HEK293 (cell line): ENCODE results near the gene CSMD2.

Source experiments
- CTCF ChIA-PET: fragments of 350-600 bp; formaldehyde crosslinking; extraction: SDS; loops from one replicate; lab custom pipeline; 2021; ENCODE audit warnings: antibody characterized with exemption; lab: Yijun Ruan, JAX
- POLR2A ChIA-PET: fragments of 300-600 bp; formaldehyde crosslinking; extraction: SDS; loops from one replicate; lab custom pipeline; 2020; ENCODE audit warnings: antibody characterized with exemption, inconsistent platforms; lab: Yijun Ruan, JAX
- H3K27ac ChIP-seq: fragments of 200-500 bp; sonication (Bioruptor generic); 2 replicates; pipeline ENCODE4 v1.5.1; 2014; ENCODE audit warnings: low read depth, low read length, control low read depth, inconsistent platforms; ENCODE audit errors: extremely low read depth
- H3K36me3 ChIP-seq, 2 experiments: fragments of 200-500 bp in 1 of 2; sonication (Bioruptor generic) in 1 of 2; 1 replicate in 1 of 2; 2 replicates in 1 of 2; pipeline ENCODE4 v1.5.1; 2014 to 2017; ENCODE audit warnings: inconsistent platforms in 2 of 2, low read length in 2 of 2; ENCODE audit not compliant: control insufficient read depth in 2 of 2, insufficient read depth in 1 of 2
- H3K4me1 ChIP-seq: fragments of 200-500 bp; sonication (Bioruptor generic); 2 replicates; pipeline ENCODE4 v1.5.1; 2014; ENCODE audit warnings: mild to moderate bottlenecking, low read length, inconsistent platforms; ENCODE audit not compliant: control insufficient read depth, insufficient read depth
- H3K4me3 ChIP-seq: 2 replicates; pipeline ENCODE4 v1.5.1; 2011; ENCODE audit warnings: low read depth, mild to moderate bottlenecking, control low read depth, low read length, moderate library complexity
- H3K9me3 ChIP-seq: fragments of 200-500 bp; sonication (Bioruptor generic); 2 replicates; pipeline ENCODE4 v1.5.1; 2014; ENCODE audit warnings: low read depth, low read length, inconsistent platforms; ENCODE audit not compliant: control insufficient read depth, insufficient read depth
- GLIS1 ChIP-seq: fragments of 450-650 bp; formaldehyde crosslinking; IDR thresholded peaks from 2 replicates; pipeline ENCODE4 v1.5.1; 2016; ENCODE audit warnings: missing biosample characterization, missing genetic modification characterization
- HOXA7 ChIP-seq: sonication (generic); formaldehyde crosslinking; IDR thresholded peaks from 2 replicates; pipeline ENCODE4 v1.8.1; 2022; ENCODE audit warnings: missing genetic modification reagents, borderline replicate concordance
- IKZF3 ChIP-seq: fragments of 450-650 bp; IDR thresholded peaks from 2 replicates; pipeline ENCODE4 v1.5.0; 2018; ENCODE audit warnings: missing biosample characterization, mild to moderate bottlenecking, missing genetic modification characterization, moderate library complexity
- KLF1 ChIP-seq: fragments of 450-650 bp; formaldehyde crosslinking; IDR thresholded peaks from 2 replicates; pipeline ENCODE4 v1.5.1; 2016; ENCODE audit warnings: missing biosample characterization, missing genetic modification characterization
- RBAK ChIP-seq: fragments of 450-650 bp; formaldehyde crosslinking; IDR thresholded peaks from 2 replicates; pipeline ENCODE4 v1.5.1; 2016; ENCODE audit warnings: missing biosample characterization, missing genetic modification characterization
- SCRT2 ChIP-seq: fragments of 450-650 bp; formaldehyde crosslinking; IDR thresholded peaks from 2 replicates; pipeline ENCODE4 v1.5.1; 2016; ENCODE audit warnings: missing biosample characterization, missing genetic modification characterization
- SP2 ChIP-seq: fragments of 450-650 bp; formaldehyde crosslinking; IDR thresholded peaks from 2 replicates; pipeline ENCODE4 v1.5.1; 2016; ENCODE audit warnings: missing biosample characterization, missing genetic modification characterization
- ZBTB17 ChIP-seq: fragments of 450-650 bp; formaldehyde crosslinking; IDR thresholded peaks from 2 replicates; pipeline ENCODE4 v1.5.1; 2016; ENCODE audit warnings: missing biosample characterization, missing genetic modification characterization
- ZNF211 ChIP-seq: fragments of 450-650 bp; formaldehyde crosslinking; IDR thresholded peaks from 2 replicates; pipeline ENCODE4 v1.5.1; 2016; ENCODE audit warnings: low read depth, missing biosample characterization, missing genetic modification characterization
- ZNF501 ChIP-seq: fragments of 450-650 bp; formaldehyde crosslinking; IDR thresholded peaks from 2 replicates; pipeline ENCODE4 v1.5.1; 2016; ENCODE audit warnings: missing biosample characterization, missing genetic modification characterization
- ZNF544 ChIP-seq: fragments of 450-650 bp; formaldehyde crosslinking; IDR thresholded peaks from 2 replicates; pipeline ENCODE4 v1.5.0; 2017; ENCODE audit warnings: missing biosample characterization, missing genetic modification characterization
- ZNF707 ChIP-seq: fragments of 450-650 bp; formaldehyde crosslinking; IDR thresholded peaks from 2 replicates; pipeline ENCODE4 v1.5.1; 2016; ENCODE audit warnings: missing biosample characterization, missing genetic modification characterization
- ZNF785 ChIP-seq: fragments of 450-650 bp; formaldehyde crosslinking; IDR thresholded peaks from 2 replicates; pipeline ENCODE4 v1.5.1; 2016; ENCODE audit warnings: missing biosample characterization, missing genetic modification characterization
- ZNF791 ChIP-seq: fragments of 450-650 bp; formaldehyde crosslinking; IDR thresholded peaks from 2 replicates; pipeline ENCODE4 v1.5.1; 2016; ENCODE audit warnings: missing biosample characterization, missing genetic modification characterization
- ZNF830 ChIP-seq: fragments of 450-650 bp; IDR thresholded peaks from 2 replicates; pipeline ENCODE4 v1.5.0; 2018; ENCODE audit warnings: missing biosample characterization, missing genetic modification characterization, low read depth, mild to moderate bottlenecking, moderate library complexity
- ZNF837 ChIP-seq: fragments of 450-650 bp; formaldehyde crosslinking; IDR thresholded peaks from 2 replicates; pipeline ENCODE4 v1.5.1; 2016; ENCODE audit warnings: missing biosample characterization, missing genetic modification characterization
- ZSCAN23 ChIP-seq: fragments of 450-650 bp; formaldehyde crosslinking; IDR thresholded peaks from 2 replicates; pipeline ENCODE4 v1.5.1; 2016; ENCODE audit warnings: missing biosample characterization, missing genetic modification characterization
- TF ChIP-seq, protein P1 (sequence below): fragments of 450-650 bp; formaldehyde crosslinking; IDR thresholded peaks from 2 replicates; pipeline ENCODE4 v1.5.1; 2016; ENCODE audit warnings: missing biosample characterization, missing genetic modification characterization, borderline replicate concordance
- TF ChIP-seq, protein P2 (sequence below): fragments of 450-650 bp; formaldehyde crosslinking; IDR thresholded peaks from 2 replicates; pipeline ENCODE4 v1.5.1; 2017; ENCODE audit warnings: missing biosample characterization, missing genetic modification characterization
- TF ChIP-seq, protein P3 (sequence below): fragments of 450-650 bp; formaldehyde crosslinking; IDR thresholded peaks from 2 replicates; pipeline ENCODE4 v1.5.1; 2016; ENCODE audit warnings: missing biosample characterization, missing genetic modification characterization
- TF ChIP-seq, protein P4 (sequence below): fragments of 450-650 bp; formaldehyde crosslinking; IDR thresholded peaks from 2 replicates; pipeline ENCODE4 v1.5.1; 2016; ENCODE audit warnings: missing biosample characterization, missing genetic modification characterization
- TF ChIP-seq, protein P5 (sequence below): fragments of 450-650 bp; formaldehyde crosslinking; IDR thresholded peaks from 2 replicates; pipeline ENCODE4 v1.5.1; 2017; ENCODE audit warnings: missing biosample characterization, missing genetic modification characterization

CSMD2 gene

DNA sequence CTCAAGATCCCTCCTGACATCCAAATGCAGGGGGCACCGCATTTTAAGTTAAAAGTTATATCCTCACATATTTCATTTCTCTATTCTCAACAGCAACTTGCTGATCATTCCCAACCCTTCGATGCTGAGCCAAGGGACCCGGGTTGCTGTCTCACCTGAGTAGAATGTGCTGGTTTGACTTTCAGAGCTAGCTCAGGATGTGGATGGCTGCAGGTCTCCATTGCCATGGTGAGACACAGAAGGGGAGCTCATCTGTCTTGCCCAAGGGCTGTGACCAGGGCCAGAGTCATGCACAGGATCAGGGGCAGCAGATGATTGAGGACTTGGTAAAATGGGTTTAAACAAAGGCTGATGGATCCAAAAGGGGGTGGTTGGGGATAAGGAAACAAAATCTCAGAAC, 189.1 kb downstream of the CSMD2 start:
- Histone ChIP-seq H3K36me3 (no peaks in the 10 kb centered on the region), H3K9me3 (no peaks in the 10 kb centered on the region), H3K27ac (no peak overlapping the region), H3K4me1 (no peaks in the 10 kb centered on the region), H3K4me3 (no peak overlapping the region)
- CTCF ChIA-PET: no interaction called here
- TF ChIP-seq, protein P1, sequence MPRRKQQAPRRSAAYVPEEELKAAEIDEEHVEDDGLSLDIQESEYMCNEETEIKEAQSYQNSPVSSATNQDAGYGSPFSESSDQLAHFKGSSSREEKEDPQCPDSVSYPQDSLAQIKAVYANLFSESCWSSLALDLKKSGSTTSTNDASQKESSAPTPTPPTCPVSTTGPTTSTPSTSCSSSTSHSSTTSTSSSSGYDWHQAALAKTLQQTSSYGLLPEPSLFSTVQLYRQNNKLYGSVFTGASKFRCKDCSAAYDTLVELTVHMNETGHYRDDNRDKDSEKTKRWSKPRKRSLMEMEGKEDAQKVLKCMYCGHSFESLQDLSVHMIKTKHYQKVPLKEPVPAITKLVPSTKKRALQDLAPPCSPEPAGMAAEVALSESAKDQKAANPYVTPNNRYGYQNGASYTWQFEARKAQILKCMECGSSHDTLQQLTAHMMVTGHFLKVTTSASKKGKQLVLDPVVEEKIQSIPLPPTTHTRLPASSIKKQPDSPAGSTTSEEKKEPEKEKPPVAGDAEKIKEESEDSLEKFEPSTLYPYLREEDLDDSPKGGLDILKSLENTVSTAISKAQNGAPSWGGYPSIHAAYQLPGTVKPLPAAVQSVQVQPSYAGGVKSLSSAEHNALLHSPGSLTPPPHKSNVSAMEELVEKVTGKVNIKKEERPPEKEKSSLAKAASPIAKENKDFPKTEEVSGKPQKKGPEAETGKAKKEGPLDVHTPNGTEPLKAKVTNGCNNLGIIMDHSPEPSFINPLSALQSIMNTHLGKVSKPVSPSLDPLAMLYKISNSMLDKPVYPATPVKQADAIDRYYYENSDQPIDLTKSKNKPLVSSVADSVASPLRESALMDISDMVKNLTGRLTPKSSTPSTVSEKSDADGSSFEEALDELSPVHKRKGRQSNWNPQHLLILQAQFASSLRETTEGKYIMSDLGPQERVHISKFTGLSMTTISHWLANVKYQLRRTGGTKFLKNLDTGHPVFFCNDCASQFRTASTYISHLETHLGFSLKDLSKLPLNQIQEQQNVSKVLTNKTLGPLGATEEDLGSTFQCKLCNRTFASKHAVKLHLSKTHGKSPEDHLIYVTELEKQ (tag by site-specific recombination): no peak
- TF ChIP-seq ZNF544 (tag by site-specific recombination) (no peak), ZSCAN23 (tag by site-specific recombination) (no peak), RBAK (tag by site-specific recombination) (no peak), KLF1 (tag by site-specific recombination) (no peak), SCRT2 (no peak), ZNF785 (tag by site-specific recombination) (no peak), HOXA7 (CRISPR knock-in tag) (no peak), ZNF837 (tag by site-specific recombination) (no peak), ZNF707 (no peak), ZNF501 (tag by site-specific recombination) (no peak)
- TF ChIP-seq, protein P2, sequence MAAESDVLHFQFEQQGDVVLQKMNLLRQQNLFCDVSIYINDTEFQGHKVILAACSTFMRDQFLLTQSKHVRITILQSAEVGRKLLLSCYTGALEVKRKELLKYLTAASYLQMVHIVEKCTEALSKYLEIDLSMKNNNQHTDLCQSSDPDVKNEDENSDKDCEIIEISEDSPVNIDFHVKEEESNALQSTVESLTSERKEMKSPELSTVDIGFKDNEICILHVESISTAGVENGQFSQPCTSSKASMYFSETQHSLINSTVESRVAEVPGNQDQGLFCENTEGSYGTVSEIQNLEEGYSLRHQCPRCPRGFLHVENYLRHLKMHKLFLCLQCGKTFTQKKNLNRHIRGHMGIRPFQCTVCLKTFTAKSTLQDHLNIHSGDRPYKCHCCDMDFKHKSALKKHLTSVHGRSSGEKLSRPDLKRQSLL (tag by site-specific recombination): no peak
- POLR2A ChIA-PET: no interaction called here

DNA sequence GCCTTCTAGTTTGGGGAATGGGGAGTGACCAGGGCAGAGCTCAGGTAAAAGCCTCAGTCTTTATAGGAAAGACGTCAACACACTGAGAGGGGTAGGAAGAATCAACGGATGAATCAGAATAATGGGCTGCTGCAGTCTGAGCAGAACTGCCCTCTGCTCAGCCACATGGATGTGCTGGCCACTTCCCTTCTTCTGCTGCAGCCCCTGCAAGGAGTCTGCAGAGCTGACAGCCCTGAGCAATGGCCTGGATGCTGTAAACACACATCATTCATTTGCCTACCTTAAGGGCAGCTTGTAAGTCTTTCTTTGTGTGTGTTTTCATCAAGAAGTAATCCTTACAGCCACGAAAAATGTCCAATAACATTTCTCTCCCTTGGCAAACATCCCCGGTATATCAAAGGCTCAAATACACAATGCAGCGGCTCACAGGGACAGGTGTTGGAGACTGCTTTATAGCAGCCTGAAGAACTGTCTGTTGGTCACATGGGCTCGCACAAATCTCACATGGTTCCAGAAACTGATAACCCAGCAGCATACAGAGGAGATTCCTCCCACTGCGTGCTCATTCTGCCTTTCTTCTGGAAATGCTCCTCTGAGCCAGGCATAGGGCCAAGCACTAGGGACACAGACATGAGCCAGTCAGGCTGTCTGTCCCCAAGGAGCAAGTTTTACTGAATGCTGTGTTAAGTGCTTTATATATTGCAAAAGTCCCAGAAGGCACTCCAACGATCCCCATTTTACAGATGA, 191.1 kb downstream of the CSMD2 start:
- H3K4me3 ChIP-seq: no peak overlapping the region
- no peak overlapping the region for H3K27ac ChIP-seq
- H3K36me3 ChIP-seq: no peaks in the 10 kb centered on the region
- no peaks in the 10 kb centered on the region for H3K9me3 ChIP-seq
- no peaks in the 10 kb centered on the region for H3K4me1 ChIP-seq
- ChIA-PET POLR2A (no interaction called here), CTCF (no interaction called here)
- TF ChIP-seq ZNF791 (tag by site-specific recombination): no peak
- no peak for TF ChIP-seq IKZF3 (tag by site-specific recombination)
- no peak for TF ChIP-seq ZNF211 (tag by site-specific recombination)
- TF ChIP-seq, protein P3, sequence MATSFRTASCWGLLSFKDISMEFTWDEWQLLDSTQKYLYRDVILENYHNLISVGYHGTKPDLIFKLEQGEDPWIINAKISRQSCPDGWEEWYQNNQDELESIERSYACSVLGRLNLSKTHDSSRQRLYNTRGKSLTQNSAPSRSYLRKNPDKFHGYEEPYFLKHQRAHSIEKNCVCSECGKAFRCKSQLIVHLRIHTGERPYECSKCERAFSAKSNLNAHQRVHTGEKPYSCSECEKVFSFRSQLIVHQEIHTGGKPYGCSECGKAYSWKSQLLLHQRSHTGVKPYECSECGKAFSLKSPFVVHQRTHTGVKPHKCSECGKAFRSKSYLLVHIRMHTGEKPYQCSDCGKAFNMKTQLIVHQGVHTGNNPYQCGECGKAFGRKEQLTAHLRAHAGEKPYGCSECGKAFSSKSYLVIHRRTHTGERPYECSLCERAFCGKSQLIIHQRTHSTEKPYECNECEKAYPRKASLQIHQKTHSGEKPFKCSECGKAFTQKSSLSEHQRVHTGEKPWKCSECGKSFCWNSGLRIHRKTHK (tag by site-specific recombination): no peak
- no peak for TF ChIP-seq SP2 (tag by site-specific recombination)
- no peak for TF ChIP-seq GLIS1 (tag by site-specific recombination)
- TF ChIP-seq, protein P4, sequence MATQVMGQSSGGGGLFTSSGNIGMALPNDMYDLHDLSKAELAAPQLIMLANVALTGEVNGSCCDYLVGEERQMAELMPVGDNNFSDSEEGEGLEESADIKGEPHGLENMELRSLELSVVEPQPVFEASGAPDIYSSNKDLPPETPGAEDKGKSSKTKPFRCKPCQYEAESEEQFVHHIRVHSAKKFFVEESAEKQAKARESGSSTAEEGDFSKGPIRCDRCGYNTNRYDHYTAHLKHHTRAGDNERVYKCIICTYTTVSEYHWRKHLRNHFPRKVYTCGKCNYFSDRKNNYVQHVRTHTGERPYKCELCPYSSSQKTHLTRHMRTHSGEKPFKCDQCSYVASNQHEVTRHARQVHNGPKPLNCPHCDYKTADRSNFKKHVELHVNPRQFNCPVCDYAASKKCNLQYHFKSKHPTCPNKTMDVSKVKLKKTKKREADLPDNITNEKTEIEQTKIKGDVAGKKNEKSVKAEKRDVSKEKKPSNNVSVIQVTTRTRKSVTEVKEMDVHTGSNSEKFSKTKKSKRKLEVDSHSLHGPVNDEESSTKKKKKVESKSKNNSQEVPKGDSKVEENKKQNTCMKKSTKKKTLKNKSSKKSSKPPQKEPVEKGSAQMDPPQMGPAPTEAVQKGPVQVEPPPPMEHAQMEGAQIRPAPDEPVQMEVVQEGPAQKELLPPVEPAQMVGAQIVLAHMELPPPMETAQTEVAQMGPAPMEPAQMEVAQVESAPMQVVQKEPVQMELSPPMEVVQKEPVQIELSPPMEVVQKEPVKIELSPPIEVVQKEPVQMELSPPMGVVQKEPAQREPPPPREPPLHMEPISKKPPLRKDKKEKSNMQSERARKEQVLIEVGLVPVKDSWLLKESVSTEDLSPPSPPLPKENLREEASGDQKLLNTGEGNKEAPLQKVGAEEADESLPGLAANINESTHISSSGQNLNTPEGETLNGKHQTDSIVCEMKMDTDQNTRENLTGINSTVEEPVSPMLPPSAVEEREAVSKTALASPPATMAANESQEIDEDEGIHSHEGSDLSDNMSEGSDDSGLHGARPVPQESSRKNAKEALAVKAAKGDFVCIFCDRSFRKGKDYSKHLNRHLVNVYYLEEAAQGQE (tag by site-specific recombination): no peak
- TF ChIP-seq, protein P5, sequence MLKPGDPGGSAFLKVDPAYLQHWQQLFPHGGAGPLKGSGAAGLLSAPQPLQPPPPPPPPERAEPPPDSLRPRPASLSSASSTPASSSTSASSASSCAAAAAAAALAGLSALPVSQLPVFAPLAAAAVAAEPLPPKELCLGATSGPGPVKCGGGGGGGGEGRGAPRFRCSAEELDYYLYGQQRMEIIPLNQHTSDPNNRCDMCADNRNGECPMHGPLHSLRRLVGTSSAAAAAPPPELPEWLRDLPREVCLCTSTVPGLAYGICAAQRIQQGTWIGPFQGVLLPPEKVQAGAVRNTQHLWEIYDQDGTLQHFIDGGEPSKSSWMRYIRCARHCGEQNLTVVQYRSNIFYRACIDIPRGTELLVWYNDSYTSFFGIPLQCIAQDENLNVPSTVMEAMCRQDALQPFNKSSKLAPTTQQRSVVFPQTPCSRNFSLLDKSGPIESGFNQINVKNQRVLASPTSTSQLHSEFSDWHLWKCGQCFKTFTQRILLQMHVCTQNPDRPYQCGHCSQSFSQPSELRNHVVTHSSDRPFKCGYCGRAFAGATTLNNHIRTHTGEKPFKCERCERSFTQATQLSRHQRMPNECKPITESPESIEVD: no peak
- TF ChIP-seq ZNF830 (tag by site-specific recombination): no peak
- TF ChIP-seq ZBTB17 (tag by site-specific recombination): no peak
